SK-N-SH (cell line): ENCODE results near the gene GAPVD1. TPM values are rescaled to one million over a fixed set of nuclear protein-coding genes. Genes with fewer than 3 reads are reported as not detected.

Experiments used
- CTCF ChIA-PET: fragments of 300-600, 350-600 bp; formaldehyde crosslinking; extraction: SDS; loops from one replicate; lab custom pipeline; 2021; lab: Yijun Ruan, JAX
- POLR2A ChIA-PET: fragments of 350-600 bp; sonication (Branson Sonifier 250); formaldehyde crosslinking; extraction: SDS; loops from one replicate; lab custom pipeline; 2020; ENCODE audit warnings: antibody characterized with exemption, inconsistent platforms; lab: Yijun Ruan, JAX
- DNase-seq: peaks from one replicate; pipeline ENCODE4 v3.0.0; 2012
- H2AFZ ChIP-seq: fragments of 200-600 bp; sonication (generic); 2 replicates; pipeline ENCODE4 v1.8.1; 2016; ENCODE audit warnings: antibody characterized with exemption, mild to moderate bottlenecking, low read depth
- H3F3A ChIP-seq: fragments of 200-600 bp; sonication (generic); replicated peaks from 2 replicates; pipeline ENCODE3; 2016; ENCODE audit warnings: antibody characterized with exemption, mild to moderate bottlenecking; ENCODE audit not compliant: insufficient read depth
- H3K27ac ChIP-seq, 2 experiments: fragments of 200-500 bp in 1 of 2; fragments of 200-600 bp in 1 of 2; sonication (Bioruptor generic) in 1 of 2; sonication (generic), shearing (Covaris generic) in 1 of 2; 2 replicates each; pipeline versions ENCODE4 v1.5.1 to v1.6.1; 2014 to 2016; ENCODE audit warnings: low read depth in 2 of 2, inconsistent platforms in 1 of 2, low read length in 1 of 2, mild to moderate bottlenecking in 1 of 2, mixed read lengths in 1 of 2
- H3K27me3 ChIP-seq: fragments of 200-600 bp; sonication (generic), shearing (Covaris generic); 2 replicates; pipeline ENCODE4 v1.6.1; 2016; ENCODE audit warnings: mixed run types; ENCODE audit not compliant: insufficient read depth
- H3K36me3 ChIP-seq, 2 experiments: fragments of 200-500 bp in 1 of 2; fragments of 200-600 bp in 1 of 2; sonication (Bioruptor generic) in 1 of 2; sonication (generic) in 1 of 2; replicated peaks in 1 of 2; 2 replicates each; pipeline versions ENCODE3 to v1.5.1; 2014 to 2016; ENCODE audit warnings: low read length in 1 of 2, mild to moderate bottlenecking in 1 of 2; ENCODE audit not compliant: insufficient read depth in 2 of 2, control insufficient read depth in 1 of 2
- H3K4me1 ChIP-seq, 2 experiments: fragments of 200-500 bp in 1 of 2; fragments of 200-600 bp in 1 of 2; sonication (Bioruptor generic) in 1 of 2; sonication (generic), shearing (Covaris generic) in 1 of 2; 2 replicates each; pipeline versions ENCODE4 v1.5.1 to v1.6.1; 2014 to 2016; ENCODE audit warnings: low read depth in 1 of 2, low read length in 1 of 2, mixed run types in 1 of 2; ENCODE audit not compliant: insufficient read depth in 2 of 2, control insufficient read depth in 1 of 2
- H3K4me2 ChIP-seq: fragments of 200-600 bp; sonication (generic), shearing (Covaris generic); 2 replicates; pipeline ENCODE4 v1.6.1; 2017; ENCODE audit warnings: mixed run types
- H3K4me3 ChIP-seq, 2 experiments: fragments of 200-500 bp in 1 of 2; fragments of 200-600 bp in 1 of 2; sonication (Bioruptor generic) in 1 of 2; sonication (generic), shearing (Covaris generic) in 1 of 2; 2 replicates each; pipeline versions ENCODE4 v1.5.1 to v1.8.1; 2014 to 2016; ENCODE audit warnings: low read depth in 2 of 2, inconsistent platforms in 1 of 2, low read length in 1 of 2, mild to moderate bottlenecking in 1 of 2, mixed read lengths in 1 of 2, moderate library complexity in 1 of 2
- H3K79me2 ChIP-seq: fragments of 200-600 bp; sonication (generic); 2 replicates; pipeline ENCODE4 v1.8.1; 2017; ENCODE audit warnings: mild to moderate bottlenecking; ENCODE audit not compliant: insufficient read depth
- H3K9ac ChIP-seq: fragments of 200-600 bp; sonication (generic); 2 replicates; pipeline ENCODE4 v1.6.1; 2017; ENCODE audit warnings: mixed run types
- H3K9me2 ChIP-seq: fragments of 200-600 bp; sonication (generic); 2 replicates; pipeline ENCODE4 v1.6.1; 2017; ENCODE audit warnings: mixed run types
- H3K9me3 ChIP-seq: fragments of 200-600 bp; sonication (generic); 2 replicates; pipeline ENCODE4 v1.6.1; 2017; ENCODE audit warnings: mixed run types, mild to moderate bottlenecking, moderate library complexity
- H4K20me1 ChIP-seq: fragments of 200-600 bp; sonication (generic); 2 replicates; pipeline ENCODE4 v1.6.1; 2017; ENCODE audit warnings: mild to moderate bottlenecking, mixed run types; ENCODE audit not compliant: insufficient read depth
- CHD2 ChIP-seq: fragments of 150-350 bp; IDR thresholded peaks from 2 replicates; pipeline ENCODE4 v1.6.1; 2018; ENCODE audit warnings: low read length; ENCODE audit not compliant: partially characterized antibody
- EP300 ChIP-seq, 2 experiments: IDR thresholded peaks; 2 replicates each; pipeline versions ENCODE4 v1.4.0 to v1.6.1; 2012; ENCODE audit warnings: borderline replicate concordance in 1 of 2, low read depth in 1 of 2, low read length in 1 of 2
- FOSL2 ChIP-seq: IDR thresholded peaks from 2 replicates; pipeline ENCODE4 v1.4.0; 2012; ENCODE audit warnings: low read depth, mild to moderate bottlenecking, moderate library complexity, borderline replicate concordance
- GABPA ChIP-seq: IDR thresholded peaks from 2 replicates; pipeline ENCODE4 v1.4.0; 2012; ENCODE audit warnings: low read depth, mild to moderate bottlenecking
- GATA2 ChIP-seq: sonication (generic); formaldehyde crosslinking; IDR thresholded peaks from 2 replicates; pipeline ENCODE4 v1.5.0; 2020; ENCODE audit warnings: mild to moderate bottlenecking, missing genetic modification reagents
- IRF3 ChIP-seq: fragments of 150-350 bp; IDR thresholded peaks from 2 replicates; pipeline ENCODE4 v1.6.1; 2016; ENCODE audit warnings: mild to moderate bottlenecking, low read depth, low read length
- JUND ChIP-seq: IDR thresholded peaks from 2 replicates; pipeline ENCODE4 v1.4.0; 2012
- MAX ChIP-seq: IDR thresholded peaks from 2 replicates; pipeline ENCODE4 v1.4.0; 2012; ENCODE audit warnings: low read depth
- MEF2A ChIP-seq: IDR thresholded peaks from 2 replicates; pipeline ENCODE4 v1.4.0; 2012; ENCODE audit warnings: low read depth, borderline replicate concordance
- NFIC ChIP-seq: IDR thresholded peaks from 2 replicates; pipeline ENCODE4 v1.4.0; 2012; ENCODE audit warnings: borderline replicate concordance
- POLR2AphosphoS5 ChIP-seq: IDR thresholded peaks from 2 replicates; pipeline ENCODE4 v1.6.1; 2012; ENCODE audit warnings: low read depth, low read length
- RAD21 ChIP-seq: IDR thresholded peaks from 2 replicates; pipeline ENCODE4 v1.6.1; 2012; ENCODE audit warnings: mild to moderate bottlenecking, low read length
- RCOR1 ChIP-seq: fragments of 150-350 bp; IDR thresholded peaks from 2 replicates; pipeline ENCODE4 v1.6.1; 2017; ENCODE audit warnings: antibody characterized with exemption, low read length
- RFX5 ChIP-seq: IDR thresholded peaks from 2 replicates; pipeline ENCODE4 v1.6.1; 2012; ENCODE audit warnings: mild to moderate bottlenecking, improper control_type of control experiment, low read length
- RXRA ChIP-seq: IDR thresholded peaks from 2 replicates; pipeline ENCODE4 v1.4.0; 2012; ENCODE audit warnings: low read depth, mild to moderate bottlenecking, borderline replicate concordance
- SMC3 ChIP-seq: IDR thresholded peaks from 2 replicates; pipeline ENCODE4 v1.6.1; 2012; ENCODE audit warnings: low read depth, low read length, improper control_type of control experiment
- TAF1 ChIP-seq: IDR thresholded peaks from 2 replicates; pipeline ENCODE4 v1.6.1; 2012; ENCODE audit warnings: low read depth, mild to moderate bottlenecking, low read length, moderate library complexity, borderline replicate concordance
- TCF12 ChIP-seq: IDR thresholded peaks from 2 replicates; pipeline ENCODE4 v1.4.0; 2012
- TEAD4 ChIP-seq: IDR thresholded peaks from 2 replicates; pipeline ENCODE4 v1.4.0; 2012; ENCODE audit warnings: mild to moderate bottlenecking, borderline replicate concordance; ENCODE audit not compliant: insufficient read depth
- ZBTB33 ChIP-seq: IDR thresholded peaks from 2 replicates; pipeline ENCODE4 v1.4.0; 2012; ENCODE audit warnings: low read depth, borderline replicate concordance
- WGBS: methylation state at CpG from one replicate; pipeline ENCODE4 v1.1.6; 2017; ENCODE audit warnings: low lambda C conversion rate; 5-methylcytosine and 5-hydroxymethylcytosine counted together
- polyA plus RNA-seq, 3 experiments: library from polyadenylated mRNA; depleted of rRNA; stranded (reverse); fragments of >200 nt; gene quantifications; 2 replicates each; pipeline ENCODE4 v1.2.3, GENCODE V29; 2012
- TF ChIP-seq, protein P1 (sequence below): fragments of 150-350 bp; IDR thresholded peaks from 2 replicates; pipeline ENCODE4 v1.6.1; 2017; ENCODE audit warnings: antibody characterized with exemption, low read length, low read depth, borderline replicate concordance
- TF ChIP-seq, protein P2 (sequence below): IDR thresholded peaks from 2 replicates; pipeline ENCODE4; 2012
- TF ChIP-seq, protein P3 (sequence below): IDR thresholded peaks from 2 replicates; pipeline ENCODE4 v1.4.0; 2012; ENCODE audit warnings: low read depth, borderline replicate concordance

GAPVD1 gene
- polyA plus RNA-seq, 1 of the 3 experiments (the other 2 are of a cell fraction) = 10.5 TPM

DNA sequence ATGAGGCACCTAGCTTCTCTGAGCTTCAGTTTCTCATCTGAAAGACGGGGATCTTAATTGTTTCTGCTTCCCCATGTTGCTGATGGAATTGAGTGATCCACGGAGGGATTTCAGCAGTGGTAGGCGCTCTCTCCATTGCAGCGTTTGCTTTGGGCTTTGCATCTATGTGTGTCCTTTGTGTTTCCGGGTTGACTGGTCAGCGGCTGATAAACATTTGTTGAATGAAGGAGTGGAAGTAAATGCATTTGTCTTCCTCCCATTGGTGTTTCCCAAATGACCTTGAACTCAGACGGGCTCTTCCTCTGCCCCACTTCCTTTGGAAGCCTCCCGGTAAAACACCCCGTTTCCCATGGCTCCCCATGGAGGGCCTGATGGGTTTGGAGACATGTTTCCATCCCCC is 117.2 kb downstream of the GAPVD1 start:
- no peak overlapping the region for H3K27ac ChIP-seq
- H3K9me3 ChIP-seq = no peaks in the 10 kb centered on the region
- H3K79me2 ChIP-seq = no peaks in the 10 kb centered on the region
- no peak overlapping the region for H3K4me3 ChIP-seq
- no peaks in the 10 kb centered on the region for H3F3A ChIP-seq
- no peak overlapping the region for H3K4me2 ChIP-seq
- no peak overlapping the region for H2AFZ ChIP-seq
- POLR2A ChIA-PET = interaction anchor here (1.1 kb wide), 1 partner anchor 137 kb away, joined by 3 read pairs; the partner anchor contains the start of gene HSPA5
- 82% methylated on average over 9 of the region's 9 CpGs for WGBS
- no peak overlapping the region for H3K9ac ChIP-seq
- H3K9me2 ChIP-seq = no peaks in the 10 kb centered on the region
- no peak for DNase-seq
- H3K36me3 ChIP-seq = no peaks in the 10 kb centered on the region
- H4K20me1 ChIP-seq = no peaks in the 10 kb centered on the region
- no peak for TF ChIP-seq GATA2 (CRISPR knock-in tag)
- no peak for TF ChIP-seq MEF2A
- no peak for TF ChIP-seq TCF12
- no peak for TF ChIP-seq SMC3
- TF ChIP-seq, protein P1, sequence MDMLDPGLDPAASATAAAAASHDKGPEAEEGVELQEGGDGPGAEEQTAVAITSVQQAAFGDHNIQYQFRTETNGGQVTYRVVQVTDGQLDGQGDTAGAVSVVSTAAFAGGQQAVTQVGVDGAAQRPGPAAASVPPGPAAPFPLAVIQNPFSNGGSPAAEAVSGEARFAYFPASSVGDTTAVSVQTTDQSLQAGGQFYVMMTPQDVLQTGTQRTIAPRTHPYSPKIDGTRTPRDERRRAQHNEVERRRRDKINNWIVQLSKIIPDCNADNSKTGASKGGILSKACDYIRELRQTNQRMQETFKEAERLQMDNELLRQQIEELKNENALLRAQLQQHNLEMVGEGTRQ = no peak
- TF ChIP-seq TEAD4 = no peak
- no peak for TF ChIP-seq RAD21
- no peak for TF ChIP-seq JUND
- TF ChIP-seq, all 33 proteins: peak for 0
- CTCF ChIA-PET = interaction anchor here (0.9 to 3.0 kb wide), 4 partner anchors 9 to 1113 kb away, joined by 3 to 16 read pairs (median 6); partner anchors contain the start of gene WDR38
- Histone ChIP-seq H3K27me3 (no peaks in the 10 kb centered on the region), H3K4me1 (peaks cover 0 to 31% of the 10 kb centered on the region in 2 experiments; a peak in 1 of 4 replicates)

DNA sequence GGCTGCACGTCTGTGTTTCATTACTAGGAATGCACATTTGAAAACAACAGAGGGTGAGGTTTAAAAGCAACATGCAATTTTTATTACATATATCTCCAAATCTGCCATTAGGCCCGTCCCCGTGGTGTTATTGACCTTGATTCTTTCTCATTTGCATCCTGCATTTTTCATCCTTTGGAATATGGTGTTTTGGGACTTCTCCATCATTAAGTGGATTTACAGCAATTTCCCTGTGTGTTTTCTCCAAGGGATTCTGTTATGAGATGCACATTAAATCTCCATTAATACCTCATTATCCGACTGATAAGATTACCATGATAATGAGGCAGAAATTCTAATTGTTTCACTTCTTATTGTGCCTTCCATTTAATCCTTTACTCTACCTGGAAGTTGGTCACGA is 117.6 kb downstream of the GAPVD1 start:
- H3K4me3 ChIP-seq = no peak overlapping the region
- peaks cover 0 to 29% of the 10 kb centered on the region in 2 experiments; a peak in 1 of 4 replicates for H3K4me1 ChIP-seq
- H3K9ac ChIP-seq = no peak overlapping the region
- 48% methylated on average over 5 of the region's 5 CpGs for WGBS
- H4K20me1 ChIP-seq = no peaks in the 10 kb centered on the region
- no peaks in the 10 kb centered on the region for H3K27me3 ChIP-seq
- no peaks in the 10 kb centered on the region for H3K9me3 ChIP-seq
- CTCF ChIA-PET = interaction anchor here (1.5 to 3.0 kb wide), 4 partner anchors 9 to 526 kb away, joined by 4 to 16 read pairs (median 8); partner anchors contain the start of gene WDR38
- POLR2A ChIA-PET = interaction anchor here (0.6 to 1.1 kb wide), 2 partner anchors 11 to 138 kb away, joined by 3 to 5 read pairs; partner anchors contain the start of gene HSPA5
- H3K9me2 ChIP-seq = no peaks in the 10 kb centered on the region
- no peak for TF ChIP-seq FOSL2
- TF ChIP-seq GATA2 (CRISPR knock-in tag) = no peak
- no peak for TF ChIP-seq TCF12
- TF ChIP-seq MEF2A = no peak
- TF ChIP-seq RXRA = no peak
- TF ChIP-seq SMC3 = no peak
- no peak for TF ChIP-seq CHD2
- no peak for TF ChIP-seq GABPA
- TF ChIP-seq NFIC = no peak
- TF ChIP-seq, protein P2, sequence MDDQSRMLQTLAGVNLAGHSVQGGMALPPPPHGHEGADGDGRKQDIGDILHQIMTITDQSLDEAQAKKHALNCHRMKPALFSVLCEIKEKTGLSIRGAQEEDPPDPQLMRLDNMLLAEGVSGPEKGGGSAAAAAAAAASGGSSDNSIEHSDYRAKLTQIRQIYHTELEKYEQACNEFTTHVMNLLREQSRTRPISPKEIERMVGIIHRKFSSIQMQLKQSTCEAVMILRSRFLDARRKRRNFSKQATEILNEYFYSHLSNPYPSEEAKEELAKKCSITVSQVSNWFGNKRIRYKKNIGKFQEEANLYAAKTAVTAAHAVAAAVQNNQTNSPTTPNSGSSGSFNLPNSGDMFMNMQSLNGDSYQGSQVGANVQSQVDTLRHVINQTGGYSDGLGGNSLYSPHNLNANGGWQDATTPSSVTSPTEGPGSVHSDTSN = no peak
- TF ChIP-seq ZBTB33 = no peak
- TF ChIP-seq EP300 (IDR thresholded peaks at IDR 0.05; ENCODE audit: borderline replicate concordance in 1 of 2, low read depth in 1 of 2, low read length in 1 of 2) = no peak
- no peak for TF ChIP-seq POLR2AphosphoS5
- no peak for TF ChIP-seq MAX
- no peak for TF ChIP-seq TAF1
- no peak for TF ChIP-seq IRF3
- no peak for TF ChIP-seq RAD21
- no peak for TF ChIP-seq RCOR1
- TF ChIP-seq RFX5 = no peak
- TF ChIP-seq, protein P3, sequence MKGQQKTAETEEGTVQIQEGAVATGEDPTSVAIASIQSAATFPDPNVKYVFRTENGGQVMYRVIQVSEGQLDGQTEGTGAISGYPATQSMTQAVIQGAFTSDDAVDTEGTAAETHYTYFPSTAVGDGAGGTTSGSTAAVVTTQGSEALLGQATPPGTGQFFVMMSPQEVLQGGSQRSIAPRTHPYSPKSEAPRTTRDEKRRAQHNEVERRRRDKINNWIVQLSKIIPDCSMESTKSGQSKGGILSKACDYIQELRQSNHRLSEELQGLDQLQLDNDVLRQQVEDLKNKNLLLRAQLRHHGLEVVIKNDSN = no peak
- no peaks in the 10 kb centered on the region for H3K36me3 ChIP-seq
- no peak overlapping the region for H3K4me2 ChIP-seq
- H3K27ac ChIP-seq = no peak overlapping the region
- no peak for DNase-seq
- no peaks in the 10 kb centered on the region for H3F3A ChIP-seq
- no peaks in the 10 kb centered on the region for H3K79me2 ChIP-seq
- no peak overlapping the region for H2AFZ ChIP-seq
